CD4-positive, alpha-beta T cell treated with Interleukin-4 for 1 hour (primary cell): ENCODE measurements around the gene DYRK1A.

Experiments
- DNase-seq, 2 donors: peaks; one replicate each; pipeline ENCODE4 v3.0.0-alpha.2; 2020 to 2022

The DYRK1A gene

DNA sequence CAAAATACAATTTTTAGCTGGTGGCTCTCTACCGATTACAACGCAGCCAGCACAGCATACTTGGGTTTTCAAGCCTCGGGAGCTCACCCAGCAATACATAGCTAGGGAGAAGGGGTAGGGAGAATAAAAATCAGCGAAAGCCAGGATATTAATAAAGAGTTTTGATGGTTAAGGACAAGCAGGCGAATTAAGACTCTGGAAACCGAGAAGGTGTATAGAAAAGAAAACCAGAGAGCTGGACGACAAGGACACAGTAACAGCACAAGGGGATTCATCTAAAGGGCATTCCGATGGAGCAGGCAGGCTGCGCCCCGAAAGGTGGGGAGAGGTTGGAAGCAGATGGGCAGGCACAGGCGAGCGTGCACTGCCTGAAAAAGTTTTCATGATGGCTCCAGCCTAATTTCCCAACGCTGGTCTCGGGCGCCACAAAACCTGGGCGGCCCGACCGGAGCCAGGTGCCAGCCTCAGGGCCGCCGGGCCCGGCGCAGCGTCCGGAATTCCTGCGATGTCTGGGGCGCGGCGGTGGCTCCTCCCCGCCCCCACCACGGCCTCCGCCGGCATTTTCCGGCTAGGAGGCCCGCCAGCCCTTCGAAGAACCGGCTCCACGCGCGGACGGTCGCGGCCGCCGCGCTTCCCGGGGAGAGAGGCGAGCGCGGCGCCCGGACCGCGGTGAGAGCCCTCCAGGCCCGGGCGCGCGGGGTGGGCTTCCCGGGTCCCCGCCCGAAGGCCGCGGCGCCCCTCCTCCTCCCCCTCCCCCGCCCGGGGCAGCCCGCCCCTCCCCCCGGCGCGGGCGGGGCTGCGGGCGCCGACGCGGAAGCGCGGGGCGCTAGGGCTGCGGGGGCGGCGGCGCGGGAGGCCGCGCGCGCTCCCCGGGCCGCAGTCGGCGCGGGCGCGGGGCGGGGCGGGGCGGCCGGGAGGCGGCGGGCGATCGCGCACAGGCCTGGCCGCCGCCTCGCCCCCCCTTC lies 774 bp upstream of the DYRK1A start:
- peak; percentile 59 to 69 for DNase-seq

DNA sequence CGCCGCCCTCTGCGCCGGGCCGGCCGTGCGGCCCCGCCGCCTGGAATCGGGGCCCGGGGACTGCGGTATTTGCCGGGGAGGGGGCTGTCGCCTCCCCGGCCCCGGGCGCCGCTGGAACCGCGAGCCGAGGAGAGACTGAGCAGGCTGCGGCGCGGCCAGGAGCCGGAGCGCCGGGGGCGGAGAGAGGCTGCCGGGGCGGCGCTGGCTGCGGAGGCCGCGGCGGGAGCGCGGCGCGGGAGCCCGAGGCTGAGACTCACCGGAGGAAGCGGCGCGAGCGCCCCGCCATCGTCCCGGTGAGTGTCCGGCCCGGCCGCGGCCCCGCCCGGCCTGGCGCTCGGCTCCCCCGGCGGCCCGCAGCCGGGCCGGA lies 746 bp downstream of the DYRK1A start:
- no peak for DNase-seq

GRCh38 chr21:37367703-37368540 lies 1.3 kb downstream of the DYRK1A start:
- DNase-seq = peak; percentile 40 to 57

GRCh38 chr21:37368541-37369279 lies 2.1 kb downstream of the DYRK1A start:
- no peak for DNase-seq

- no peak for DNase-seq
Measured at GRCh38 chr21:37369307-37369854, 2.8 kb downstream of the DYRK1A start.

DNA sequence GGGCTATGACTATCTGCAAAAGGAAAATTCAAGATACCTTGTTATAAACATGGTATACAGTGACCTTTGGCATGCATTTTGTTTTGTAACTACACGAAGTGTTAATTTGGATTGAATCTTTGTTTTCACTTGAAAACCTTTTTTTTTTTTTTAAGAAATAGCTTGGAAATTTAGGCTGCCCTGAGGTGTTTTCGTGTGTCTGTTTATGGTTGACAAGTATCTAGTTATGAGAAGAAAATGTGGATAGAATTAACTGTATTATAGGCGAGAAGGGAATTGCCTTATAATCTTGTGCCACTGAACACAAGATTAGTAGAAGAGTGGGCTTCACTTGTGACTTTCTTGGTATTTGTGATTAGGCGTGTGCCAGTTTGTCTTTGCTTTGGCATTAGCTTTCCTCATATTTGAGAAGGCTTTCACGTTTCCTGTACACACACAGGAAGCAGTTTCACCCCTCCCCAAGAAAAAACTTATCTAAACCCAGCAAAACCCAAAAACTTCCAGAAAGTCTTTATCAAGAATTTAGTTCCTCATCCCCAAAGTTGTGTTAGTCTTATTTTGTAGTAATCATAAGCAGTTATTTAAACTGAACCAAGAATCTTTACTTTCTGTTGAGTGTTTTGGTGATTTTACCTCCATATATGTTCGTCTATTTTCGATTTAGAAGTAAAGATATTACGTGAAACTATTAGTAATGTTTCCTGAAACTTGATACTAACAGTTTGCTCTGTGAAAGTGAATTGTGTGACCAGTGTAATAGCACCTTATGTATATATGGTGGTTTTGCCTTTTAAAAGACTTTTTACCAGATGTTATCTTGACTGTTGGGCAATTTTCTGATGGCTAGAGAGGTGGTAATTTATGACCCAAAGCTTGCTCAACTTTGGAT lies 3.8 kb downstream of the DYRK1A start:
- DNase-seq = peak in 1 of 2 donors; percentile 54

- no peak for DNase-seq
Measured at GRCh38 chr21:37371041-37371397, 4.4 kb downstream of the DYRK1A start.

DNA sequence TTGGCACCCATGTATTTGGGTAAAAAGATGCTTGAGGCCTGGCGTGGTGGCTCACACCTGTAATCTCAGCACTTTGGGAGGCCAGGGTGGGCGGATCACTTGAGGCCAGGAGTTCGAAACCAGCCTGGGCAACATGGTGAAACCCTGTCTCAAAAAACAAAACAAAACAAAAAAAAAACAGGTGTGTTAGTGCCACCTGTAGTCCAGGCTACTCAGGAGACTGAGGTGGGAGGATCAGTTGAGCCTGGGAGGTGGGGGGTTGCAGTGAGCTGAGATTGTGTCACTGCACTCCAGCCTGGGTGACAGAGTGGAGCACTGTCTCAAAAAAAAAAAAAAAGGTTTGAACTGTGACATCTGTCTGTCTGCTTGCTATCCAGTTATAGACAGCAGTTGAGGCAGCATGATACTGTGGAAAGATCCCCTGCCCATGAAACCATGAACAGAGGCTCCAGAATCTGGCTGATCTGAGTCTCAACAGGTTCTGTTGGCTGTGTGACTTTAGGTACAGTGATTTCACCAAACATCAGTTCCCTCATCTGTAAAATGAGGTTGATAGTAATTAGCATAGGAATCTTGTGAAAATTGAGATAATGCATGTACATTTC lies 5.7 kb downstream of the DYRK1A start:
- no peak for DNase-seq

- no peak for DNase-seq
Measured at GRCh38 chr21:37372951-37373350, 6.4 kb downstream of the DYRK1A start.

DNA sequence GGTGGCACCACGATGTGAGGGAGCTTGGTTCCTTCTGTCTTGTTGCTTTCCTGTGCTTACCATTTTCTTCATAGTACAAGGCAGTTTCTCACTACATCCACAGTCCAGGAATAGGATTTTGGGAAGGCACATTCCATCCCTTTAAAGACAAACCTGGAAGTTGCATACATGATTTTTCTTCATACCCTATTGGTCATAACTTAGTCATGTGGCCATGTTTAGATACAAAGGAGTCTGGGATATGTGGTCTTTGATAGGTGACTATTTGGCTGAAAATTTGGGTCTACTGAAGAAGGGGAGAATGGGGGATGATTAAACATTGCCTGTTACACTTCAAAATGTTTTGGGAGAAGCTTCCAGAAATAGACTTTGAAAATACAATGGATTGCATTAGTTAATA lies 7.0 kb downstream of the DYRK1A start:
- DNase-seq = no peak

DNA sequence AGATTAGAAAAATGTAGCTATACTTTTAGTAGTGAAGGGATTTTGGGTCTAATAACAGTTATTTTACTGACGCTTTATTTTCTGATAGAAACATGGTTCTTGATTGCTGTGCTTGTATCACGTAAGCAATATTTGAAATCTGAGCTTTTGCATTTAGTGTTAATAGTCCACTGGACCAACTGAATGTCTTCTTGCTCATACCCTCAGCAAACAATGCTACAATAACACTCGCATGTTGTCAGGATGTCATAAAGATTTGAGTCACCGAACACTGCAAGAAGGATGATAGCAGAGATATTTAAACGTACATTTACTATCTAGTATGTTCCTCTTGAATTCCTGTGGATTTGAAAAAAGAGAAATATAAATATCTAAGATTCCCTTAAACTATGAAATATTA lies 7.5 kb downstream of the DYRK1A start:
- DNase-seq = no peak

- DNase-seq = no peak
Measured at GRCh38 chr21:37375866-37376574, 9.4 kb downstream of the DYRK1A start.

DNA sequence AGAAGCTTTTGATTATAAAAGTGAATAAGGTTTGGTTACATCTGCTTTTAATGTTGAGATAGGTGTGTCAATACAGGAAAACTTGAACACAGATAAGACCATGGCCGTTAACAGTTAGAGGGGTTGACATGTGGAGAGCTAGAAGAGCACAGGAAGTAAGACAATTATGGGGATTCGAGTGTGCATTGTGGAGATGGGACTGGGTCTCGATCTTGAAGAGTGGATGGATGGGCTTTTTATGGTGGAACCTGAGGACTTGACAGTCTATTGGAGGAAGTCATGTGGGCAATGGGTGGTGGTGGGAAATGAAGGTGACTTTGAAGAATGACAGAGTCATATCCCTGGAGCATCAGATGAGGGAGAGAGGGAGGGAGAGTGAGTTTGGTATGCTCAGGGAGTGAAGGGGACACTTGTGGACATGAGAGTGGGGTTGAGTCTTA lies 12.1 kb downstream of the DYRK1A start:
- no peak for DNase-seq

- no peak for DNase-seq
Measured at GRCh38 chr21:37380349-37381323, 14.1 kb downstream of the DYRK1A start.

DNA sequence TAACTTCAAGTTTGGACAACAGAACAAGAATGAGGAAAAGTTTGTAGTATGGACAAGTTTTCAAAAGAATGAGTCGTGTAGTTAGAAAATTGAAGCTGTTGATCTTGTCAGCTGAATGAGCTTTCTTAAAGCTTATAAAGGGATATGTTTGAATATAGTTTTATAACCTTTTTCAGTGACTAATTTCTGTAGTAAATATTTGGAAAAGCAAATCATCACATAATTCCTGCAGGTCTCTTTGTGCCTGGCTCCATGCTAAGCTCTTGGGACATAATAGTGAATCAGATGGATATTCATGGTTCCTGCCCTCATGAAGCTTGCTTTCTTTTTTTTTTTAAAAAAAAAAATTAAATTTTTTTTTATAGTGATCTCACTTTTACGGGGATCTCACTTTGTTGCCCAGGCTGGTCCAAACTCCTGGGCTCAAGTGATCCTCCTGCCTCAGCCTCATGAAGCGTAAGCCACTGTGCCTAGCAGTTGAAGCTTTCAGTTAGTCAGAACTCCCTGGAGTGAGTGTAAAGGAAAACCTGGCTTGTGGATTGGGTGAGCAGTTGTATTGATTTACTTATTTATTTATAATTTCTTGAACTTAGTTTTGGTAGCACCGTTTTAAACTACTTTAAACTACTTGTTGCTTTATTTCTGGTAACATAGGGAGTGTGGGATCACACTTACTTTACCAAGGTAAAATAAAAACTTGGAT lies 15.5 kb downstream of the DYRK1A start:
- no peak for DNase-seq

- no peak for DNase-seq
Measured at GRCh38 chr21:37383086-37383485, 16.5 kb downstream of the DYRK1A start.

GRCh38 chr21:37383784-37384311 lies 17.3 kb downstream of the DYRK1A start:
- DNase-seq = no peak

GRCh38 chr21:37384416-37384815 lies 17.8 kb downstream of the DYRK1A start:
- DNase-seq = no peak
